Loucy (cell line): ENCODE data around the gene DNAAF8.

Experiments
- H2AFZ ChIP-seq: fragments of 200-600 bp; sonication (generic); 2 replicates; pipeline ENCODE4 v1.6.0; 2016; ENCODE audit warnings: antibody characterized with exemption, mild to moderate bottlenecking, low read length, moderate library complexity
- H3F3A ChIP-seq: fragments of 200-600 bp; 2 replicates; pipeline ENCODE4 v1.6.0; 2016; ENCODE audit warnings: antibody characterized with exemption, low read depth, mild to moderate bottlenecking
- H3K27me3 ChIP-seq: fragments of 200-600 bp; sonication (generic); 2 replicates; pipeline ENCODE4 v1.6.1; 2014; ENCODE audit warnings: low read length, mild to moderate bottlenecking; ENCODE audit not compliant: insufficient read depth, poor library complexity, severe bottlenecking
- H3K36me3 ChIP-seq: fragments of 200-600 bp; sonication (generic); 2 replicates; pipeline ENCODE4 v1.6.1; 2016; ENCODE audit warnings: low read length; ENCODE audit not compliant: insufficient read depth
- H3K4me1 ChIP-seq: fragments of 200-600 bp; sonication (generic); 2 replicates; pipeline ENCODE4 v1.5.1; 2014; ENCODE audit warnings: low read length, mild to moderate bottlenecking; ENCODE audit not compliant: insufficient read depth, poor library complexity, severe bottlenecking
- H3K4me2 ChIP-seq: fragments of 200-600 bp; sonication (generic); 2 replicates; pipeline ENCODE4 v1.6.0; 2014; ENCODE audit warnings: antibody characterized with exemption, low read length, low read depth, mild to moderate bottlenecking; ENCODE audit not compliant: poor library complexity, severe bottlenecking
- H3K4me3 ChIP-seq: fragments of 200-600 bp; sonication (generic); 2 replicates; pipeline ENCODE4 v1.5.1; 2014; ENCODE audit warnings: low read length, mild to moderate bottlenecking, mixed read lengths; ENCODE audit not compliant: poor library complexity, severe bottlenecking
- H3K79me2 ChIP-seq: fragments of 200-600 bp; sonication (generic); 2 replicates; pipeline ENCODE4 v1.6.1; 2014; ENCODE audit warnings: low read length; ENCODE audit not compliant: insufficient read depth
- H3K9ac ChIP-seq: fragments of 200-600 bp; sonication (generic); 2 replicates; pipeline ENCODE4 v1.6.0; 2014; ENCODE audit warnings: mild to moderate bottlenecking, low read depth, low read length, moderate library complexity; ENCODE audit not compliant: poor library complexity, severe bottlenecking
- H3K9me2 ChIP-seq: fragments of 200-600 bp; sonication (generic); replicated peaks from 2 replicates; pipeline ENCODE4 v1.6.1; 2016; ENCODE audit warnings: low read depth, low read length, mixed read lengths
- H3K9me3 ChIP-seq: fragments of 200-600 bp; sonication (generic); 2 replicates; pipeline ENCODE4 v1.6.1; 2014; ENCODE audit warnings: mild to moderate bottlenecking, antibody characterized with exemption, low read length, low read depth; ENCODE audit not compliant: insufficient read depth
- H4K20me1 ChIP-seq: fragments of 200-600 bp; sonication (generic); 2 replicates; pipeline ENCODE4 v1.6.0; 2014; ENCODE audit warnings: antibody characterized with exemption, low read length, mild to moderate bottlenecking; ENCODE audit not compliant: insufficient read depth, poor library complexity, severe bottlenecking
- EZH2phosphoT487 ChIP-seq: fragments of 200-600 bp; IDR thresholded peaks from 2 replicates; pipeline ENCODE4 v1.6.1; 2018; ENCODE audit warnings: antibody characterized with exemption, mild to moderate bottlenecking, moderate library complexity, borderline replicate concordance
- TF ChIP-seq, protein P1 (sequence below): fragments of 200-600 bp; sonication (generic); conservative IDR thresholded peaks from 2 replicates; pipeline ENCODE4 v1.5.1; 2014; ENCODE audit warnings: mild to moderate bottlenecking, antibody characterized with exemption, low read length

The DNAAF8 gene

DNA sequence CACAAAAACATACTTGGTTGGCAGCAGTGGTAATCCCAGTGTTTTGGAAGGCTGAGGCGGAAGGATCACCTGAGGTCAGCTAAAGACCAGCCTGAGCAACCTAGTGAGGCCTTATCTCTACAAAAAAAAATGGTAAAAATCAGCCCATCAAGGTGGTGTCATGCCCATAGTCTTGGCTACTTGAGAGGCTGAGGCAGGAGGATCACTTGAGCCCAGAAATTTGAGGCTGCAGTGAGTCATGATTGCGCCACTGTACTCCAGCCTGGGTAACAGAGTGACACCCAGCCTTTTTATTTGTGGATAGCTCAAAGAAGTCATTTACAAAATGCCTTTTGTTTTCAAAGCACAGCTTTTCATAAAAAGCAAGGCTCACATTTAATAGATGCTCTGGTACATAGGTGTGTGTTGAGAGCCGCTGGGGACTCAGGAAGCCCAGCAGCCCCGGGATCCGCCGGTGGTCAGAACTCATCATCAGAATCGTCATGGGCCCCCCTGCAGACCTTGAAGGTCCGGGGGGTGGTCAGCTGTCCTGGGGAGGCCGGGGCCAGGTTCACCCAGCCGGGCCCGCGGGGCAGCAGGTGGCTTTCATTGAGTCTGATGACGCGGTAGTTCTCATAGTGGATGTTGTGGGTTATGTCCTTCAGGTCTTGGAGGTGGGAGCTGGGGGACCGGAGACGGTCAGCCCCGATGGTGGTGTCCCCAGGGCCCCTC lies 43.2 kb downstream of the DNAAF8 start:
- Histone ChIP-seq H3K4me2 (no peak overlapping the region), H3F3A (no peaks in the 10 kb centered on the region), H3K9ac (no peak overlapping the region), H3K9me2 (no peaks in the 10 kb centered on the region), H3K4me3 (no peak overlapping the region), H3K36me3 (no peaks in the 10 kb centered on the region), H4K20me1 (no peaks in the 10 kb centered on the region), H2AFZ (no peak overlapping the region), H3K27me3 (no peaks in the 10 kb centered on the region), H3K9me3 (no peaks in the 10 kb centered on the region), H3K79me2 (no peaks in the 10 kb centered on the region), H3K4me1 (no peaks in the 10 kb centered on the region)
- no peak for TF ChIP-seq EZH2phosphoT487
- TF ChIP-seq, protein P1, sequence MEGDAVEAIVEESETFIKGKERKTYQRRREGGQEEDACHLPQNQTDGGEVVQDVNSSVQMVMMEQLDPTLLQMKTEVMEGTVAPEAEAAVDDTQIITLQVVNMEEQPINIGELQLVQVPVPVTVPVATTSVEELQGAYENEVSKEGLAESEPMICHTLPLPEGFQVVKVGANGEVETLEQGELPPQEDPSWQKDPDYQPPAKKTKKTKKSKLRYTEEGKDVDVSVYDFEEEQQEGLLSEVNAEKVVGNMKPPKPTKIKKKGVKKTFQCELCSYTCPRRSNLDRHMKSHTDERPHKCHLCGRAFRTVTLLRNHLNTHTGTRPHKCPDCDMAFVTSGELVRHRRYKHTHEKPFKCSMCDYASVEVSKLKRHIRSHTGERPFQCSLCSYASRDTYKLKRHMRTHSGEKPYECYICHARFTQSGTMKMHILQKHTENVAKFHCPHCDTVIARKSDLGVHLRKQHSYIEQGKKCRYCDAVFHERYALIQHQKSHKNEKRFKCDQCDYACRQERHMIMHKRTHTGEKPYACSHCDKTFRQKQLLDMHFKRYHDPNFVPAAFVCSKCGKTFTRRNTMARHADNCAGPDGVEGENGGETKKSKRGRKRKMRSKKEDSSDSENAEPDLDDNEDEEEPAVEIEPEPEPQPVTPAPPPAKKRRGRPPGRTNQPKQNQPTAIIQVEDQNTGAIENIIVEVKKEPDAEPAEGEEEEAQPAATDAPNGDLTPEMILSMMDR = no peak

DNA sequence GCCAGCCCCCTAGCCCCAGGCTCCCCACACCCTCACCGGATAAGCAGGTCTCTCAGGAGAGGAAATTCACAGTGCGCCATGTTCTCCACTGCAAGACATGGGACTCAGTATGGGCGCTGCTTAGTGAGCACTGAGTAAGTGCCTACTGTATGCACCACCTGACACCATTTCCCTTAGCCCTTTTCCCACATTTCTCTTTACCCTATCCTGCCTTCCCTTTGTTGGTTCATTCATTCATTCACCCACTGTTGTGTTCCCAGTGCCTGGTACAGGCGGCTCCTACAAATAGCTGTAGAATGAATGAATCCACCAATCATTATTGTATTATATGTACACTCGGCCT lies 43.7 kb downstream of the DNAAF8 start:
- Histone ChIP-seq H2AFZ (no peak overlapping the region), H3K4me2 (no peak overlapping the region), H3K27me3 (no peaks in the 10 kb centered on the region), H3K4me1 (no peaks in the 10 kb centered on the region), H3K4me3 (no peak overlapping the region), H3K9me3 (no peaks in the 10 kb centered on the region), H3K9me2 (no peaks in the 10 kb centered on the region), H3K36me3 (no peaks in the 10 kb centered on the region), H4K20me1 (no peaks in the 10 kb centered on the region), H3F3A (no peaks in the 10 kb centered on the region), H3K9ac (no peak overlapping the region), H3K79me2 (no peaks in the 10 kb centered on the region)
- no peak for TF ChIP-seq EZH2phosphoT487
- TF ChIP-seq, protein P1 = no peak

DNA sequence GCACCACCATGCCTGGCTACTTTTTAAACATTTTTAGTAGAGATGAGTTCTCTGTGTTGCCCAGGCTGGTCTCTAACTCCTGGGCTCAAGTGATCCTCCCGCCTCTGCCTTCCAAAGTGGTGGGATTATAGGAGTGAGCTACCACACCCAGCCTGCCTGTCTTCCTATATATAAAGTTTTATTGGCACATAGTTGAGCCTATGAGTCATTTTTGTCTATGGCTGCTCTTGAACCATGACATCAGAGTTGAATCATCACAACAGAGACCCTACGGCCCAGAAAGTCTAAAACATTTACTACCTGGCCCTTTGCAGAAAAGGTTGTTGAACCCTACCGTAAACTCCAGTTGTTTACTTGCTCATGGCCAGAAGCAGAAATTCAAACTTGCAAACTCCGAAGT lies 45.9 kb downstream of the DNAAF8 start:
- Histone ChIP-seq H3F3A (no peaks in the 10 kb centered on the region), H2AFZ (no peak overlapping the region), H3K36me3 (no peaks in the 10 kb centered on the region), H3K4me3 (no peak overlapping the region), H3K27me3 (no peaks in the 10 kb centered on the region), H3K4me1 (no peaks in the 10 kb centered on the region), H3K9me2 (no peaks in the 10 kb centered on the region), H4K20me1 (no peaks in the 10 kb centered on the region), H3K9ac (no peak overlapping the region), H3K9me3 (no peaks in the 10 kb centered on the region), H3K4me2 (no peak overlapping the region), H3K79me2 (no peaks in the 10 kb centered on the region)
- TF ChIP-seq, protein P1 = no peak
- TF ChIP-seq EZH2phosphoT487 = no peak
